ENCODE results near the gene PCSK9. TPM values are rescaled to one million over a fixed set of nuclear protein-coding genes. Genes with fewer than 3 reads are reported as not detected.

Gene PCSK9
- polyA plus RNA-seq, 1 donor (not counting 4 experiments of a cell fraction or from before 2014, with no cell fraction given): 61.7 TPM

DNA sequence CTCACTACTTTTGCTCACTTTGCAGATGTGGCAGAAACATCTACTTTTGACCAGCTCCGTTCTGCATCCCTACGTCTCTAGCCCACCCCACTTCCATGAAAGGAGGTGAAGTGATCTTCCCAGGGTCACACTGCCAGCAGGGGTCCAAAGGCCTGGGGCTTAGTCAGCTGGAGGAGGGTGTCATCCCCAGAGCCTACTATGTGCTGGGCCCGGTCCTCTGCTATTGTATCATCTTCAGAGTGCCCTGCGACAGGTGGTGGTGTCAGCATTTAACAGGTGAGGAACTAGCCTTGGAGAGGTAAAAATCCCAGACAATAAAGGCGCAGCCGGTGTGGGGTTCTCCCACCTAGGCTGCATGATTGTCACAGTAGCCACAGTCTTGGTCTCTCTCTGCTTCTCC lies 46.2 kb upstream of the PCSK9 start:
- Histone ChIP-seq H3K27me3 (ENCODE audit: control insufficient read depth, extremely low read depth, insufficient read depth, low read length) (peaks cover 11% of the 10 kb centered on the region), H3K4me3 (ENCODE audit: control insufficient read depth in 2 of 3, extremely low read depth in 1 of 3, insufficient read depth in 2 of 3, low read depth in 1 of 3, low read length in 3 of 3) (no peak overlapping the region), H3K79me2 (ENCODE audit: control insufficient read depth, insufficient read depth, low read length) (no peaks in the 10 kb centered on the region), H3K9me3 (ENCODE audit: control insufficient read depth, low read depth, low read length) (no peaks in the 10 kb centered on the region), H3K4me1 (ENCODE audit: control insufficient read depth, extremely low read depth, insufficient read depth, low read length) (no peaks in the 10 kb centered on the region), H3K27ac (ENCODE audit: control insufficient read depth, insufficient read depth, low read length) (no peak overlapping the region), H2AFZ (ENCODE audit: control insufficient read depth, low read length) (no peak overlapping the region), H4K20me1 (ENCODE audit: control insufficient read depth, extremely low read depth, insufficient read depth, low read length) (no peaks in the 10 kb centered on the region), H3K4me2 (ENCODE audit: control insufficient read depth, extremely low read depth, insufficient read depth, low read depth, low read length) (no peak overlapping the region), H3K36me3 (ENCODE audit: control insufficient read depth in 2 of 2, extremely low read depth in 1 of 2, insufficient read depth in 2 of 2, low read length in 2 of 2) (no peaks in the 10 kb centered on the region), H3K9me1 (ENCODE audit: control insufficient read depth, extremely low read depth, insufficient read depth, low read length) (no peaks in the 10 kb centered on the region), H3K9ac (ENCODE audit: control insufficient read depth, extremely low read depth, insufficient read depth, low read length) (no peak overlapping the region)
- TF ChIP-seq EZH2 (IDR thresholded peaks at IDR 0.05; ENCODE audit: low read length): no peak
- TF ChIP-seq, protein P1, sequence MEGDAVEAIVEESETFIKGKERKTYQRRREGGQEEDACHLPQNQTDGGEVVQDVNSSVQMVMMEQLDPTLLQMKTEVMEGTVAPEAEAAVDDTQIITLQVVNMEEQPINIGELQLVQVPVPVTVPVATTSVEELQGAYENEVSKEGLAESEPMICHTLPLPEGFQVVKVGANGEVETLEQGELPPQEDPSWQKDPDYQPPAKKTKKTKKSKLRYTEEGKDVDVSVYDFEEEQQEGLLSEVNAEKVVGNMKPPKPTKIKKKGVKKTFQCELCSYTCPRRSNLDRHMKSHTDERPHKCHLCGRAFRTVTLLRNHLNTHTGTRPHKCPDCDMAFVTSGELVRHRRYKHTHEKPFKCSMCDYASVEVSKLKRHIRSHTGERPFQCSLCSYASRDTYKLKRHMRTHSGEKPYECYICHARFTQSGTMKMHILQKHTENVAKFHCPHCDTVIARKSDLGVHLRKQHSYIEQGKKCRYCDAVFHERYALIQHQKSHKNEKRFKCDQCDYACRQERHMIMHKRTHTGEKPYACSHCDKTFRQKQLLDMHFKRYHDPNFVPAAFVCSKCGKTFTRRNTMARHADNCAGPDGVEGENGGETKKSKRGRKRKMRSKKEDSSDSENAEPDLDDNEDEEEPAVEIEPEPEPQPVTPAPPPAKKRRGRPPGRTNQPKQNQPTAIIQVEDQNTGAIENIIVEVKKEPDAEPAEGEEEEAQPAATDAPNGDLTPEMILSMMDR (optimal IDR thresholded peaks at IDR 0.05 in 1 of 3, IDR thresholded peaks at IDR 0.05 in 1 of 3, conservative IDR thresholded peaks at IDR 0.05 in 1 of 3; ENCODE audit: extremely low read depth in 1 of 3, insufficient read depth in 2 of 3, low read length in 3 of 3): no peak
- DNase-seq (ENCODE audit: low read depth, low spot score): no peak
- FAIRE-seq: no peak
- dilution Hi-C loops (cut with MboI; ENCODE audit: extremely low pct_ligation_motif_present, low sequenced_read_pairs): no loop called here

DNA sequence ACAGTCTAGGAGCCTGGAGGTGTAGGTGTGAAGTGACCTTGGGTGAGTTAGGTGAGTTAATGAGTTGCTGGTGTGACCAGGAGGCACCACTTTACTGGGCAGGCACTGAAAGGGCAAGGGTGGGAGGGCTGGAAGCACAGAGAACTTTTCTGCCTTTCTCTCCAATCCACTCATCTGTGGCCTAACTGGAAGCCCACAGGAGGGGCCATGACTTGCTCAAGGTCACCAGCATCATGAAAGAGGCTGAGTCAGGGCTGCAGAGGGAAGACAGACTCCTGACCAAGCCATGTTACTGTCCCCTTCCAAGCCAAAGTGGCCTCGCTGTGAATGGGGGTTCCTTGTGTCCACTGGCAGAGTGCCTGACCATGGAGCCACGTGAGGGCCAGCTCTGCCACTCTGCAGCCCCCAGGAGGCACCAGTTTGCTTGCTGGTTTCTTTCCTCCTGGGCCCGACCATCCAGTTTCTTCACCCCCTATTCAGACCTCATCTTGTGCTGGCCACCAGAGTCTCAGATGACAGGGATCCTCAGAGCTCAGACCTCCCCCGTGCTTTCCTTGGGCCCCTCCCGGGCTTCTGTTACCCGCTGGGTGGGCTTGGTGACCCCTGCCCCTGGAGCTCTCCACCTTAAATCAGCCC lies 44.9 kb upstream of the PCSK9 start:
- no peak overlapping the region for H3K9ac ChIP-seq (ENCODE audit: control insufficient read depth, extremely low read depth, insufficient read depth, low read length)
- H3K27ac ChIP-seq (ENCODE audit: control insufficient read depth, insufficient read depth, low read length): no peak overlapping the region
- H3K79me2 ChIP-seq (ENCODE audit: control insufficient read depth, insufficient read depth, low read length): no peaks in the 10 kb centered on the region
- H3K27me3 ChIP-seq (ENCODE audit: control insufficient read depth, extremely low read depth, insufficient read depth, low read length): peaks cover 12% of the 10 kb centered on the region
- no peaks in the 10 kb centered on the region for H3K36me3 ChIP-seq (ENCODE audit: control insufficient read depth in 2 of 2, extremely low read depth in 1 of 2, insufficient read depth in 2 of 2, low read length in 2 of 2)
- no peak overlapping the region for H2AFZ ChIP-seq (ENCODE audit: control insufficient read depth, low read length)
- H3K4me3 ChIP-seq (ENCODE audit: control insufficient read depth in 2 of 3, extremely low read depth in 1 of 3, insufficient read depth in 2 of 3, low read depth in 1 of 3, low read length in 3 of 3): no peak overlapping the region
- dilution Hi-C loops (cut with MboI; ENCODE audit: extremely low pct_ligation_motif_present, low sequenced_read_pairs): no loop called here
- H3K4me1 ChIP-seq (ENCODE audit: control insufficient read depth, extremely low read depth, insufficient read depth, low read length): no peaks in the 10 kb centered on the region
- no peaks in the 10 kb centered on the region for H4K20me1 ChIP-seq (ENCODE audit: control insufficient read depth, extremely low read depth, insufficient read depth, low read length)
- FAIRE-seq (no peak), DNase-seq (ENCODE audit: low read depth, low spot score) (no peak)
- TF ChIP-seq EZH2 (IDR thresholded peaks at IDR 0.05; ENCODE audit: low read length): no peak
- TF ChIP-seq, protein P1 (optimal IDR thresholded peaks at IDR 0.05 in 1 of 3, IDR thresholded peaks at IDR 0.05 in 1 of 3, conservative IDR thresholded peaks at IDR 0.05 in 1 of 3; ENCODE audit: extremely low read depth in 1 of 3, insufficient read depth in 2 of 3, low read length in 3 of 3): no peak
- no peaks in the 10 kb centered on the region for H3K9me1 ChIP-seq (ENCODE audit: control insufficient read depth, extremely low read depth, insufficient read depth, low read length)
- H3K9me3 ChIP-seq (ENCODE audit: control insufficient read depth, low read depth, low read length): no peaks in the 10 kb centered on the region
- H3K4me2 ChIP-seq (ENCODE audit: control insufficient read depth, extremely low read depth, insufficient read depth, low read depth, low read length): no peak overlapping the region

Measured in keratinocyte (primary cell).